Stimulated activated CD8-positive, alpha-beta memory T cell treated with anti-CD3 and anti-CD28 coated beads, Interleukin-7, amount 100 ng/mL, for 4 hours (primary cell): ENCODE results near the gene ODF2L.
A peak's percentile ranks its signal among the peaks of the same experiment; 100 is the strongest.

Experiments
- DNase-seq, 2 donors: peaks; one replicate each; pipeline ENCODE4 v3.0.0-alpha.2; 2020; ENCODE audit warnings: low read depth in 2 of 2

Gene ODF2L

GRCh38 chr1:86395751-86396497, at the start of gene ODF2L:
TSS of gene ODF2L (minus strand) at chr1:86396323. CDS start at chr1:86387027, 9,296 bp downstream.
- peak; percentile 77 to 79 for DNase-seq

- DNase-seq: no peak
These were observed 49.8 kb upstream of the ODF2L start for GRCh38 chr1:86445919-86446318.

GRCh38 chr1:86441997-86442396, 45.9 kb upstream of the ODF2L start:
- DNase-seq: no peak

GRCh38 chr1:86441581-86441980, 45.5 kb upstream of the ODF2L start:
- DNase-seq: no peak

- no peak for DNase-seq
These were observed 39.9 kb upstream of the ODF2L start for GRCh38 chr1:86436041-86436440.

GRCh38 chr1:86435327-86435726, 39.2 kb upstream of the ODF2L start:
- no peak for DNase-seq

GRCh38 chr1:86434059-86434458, 37.9 kb upstream of the ODF2L start:
- DNase-seq: no peak

GRCh38 chr1:86430376-86430775, 34.3 kb upstream of the ODF2L start:
- DNase-seq: no peak

- DNase-seq: no peak
These were observed 33.7 kb upstream of the ODF2L start for GRCh38 chr1:86429835-86430234.

- no peak for DNase-seq
These were observed 33.1 kb upstream of the ODF2L start for GRCh38 chr1:86429122-86429725.

GRCh38 chr1:86423873-86424272, 27.8 kb upstream of the ODF2L start, which contains the start of gene CLCA2:
TSS of gene CLCA2 (plus strand) at chr1:86424171. CDS start at chr1:86424248, 77 bp downstream.
- no peak for DNase-seq

GRCh38 chr1:86423473-86423872, 27.4 kb upstream of the ODF2L start:
- DNase-seq: no peak

GRCh38 chr1:86421601-86422280, 25.6 kb upstream of the ODF2L start:
- no peak for DNase-seq

GRCh38 chr1:86419277-86419903, 23.3 kb upstream of the ODF2L start:
- DNase-seq: no peak

- no peak for DNase-seq
These were observed 20.2 kb upstream of the ODF2L start for GRCh38 chr1:86416343-86416742.

- DNase-seq: no peak
These were observed 14.8 kb upstream of the ODF2L start for GRCh38 chr1:86410879-86411278.

GRCh38 chr1:86409416-86410021, 13.4 kb upstream of the ODF2L start:
- no peak for DNase-seq

- no peak for DNase-seq
These were observed 371 bp upstream of the ODF2L start for GRCh38 chr1:86396498-86396890.

- no peak for DNase-seq
These were observed 1.7 kb downstream of the ODF2L start for GRCh38 chr1:86394416-86394815.

- DNase-seq: no peak
These were observed 6.8 kb downstream of the ODF2L start for GRCh38 chr1:86389307-86389706.

- no peak for DNase-seq
These were observed 7.3 kb downstream of the ODF2L start for GRCh38 chr1:86388777-86389176.
